ENCODE data around the gene VGLL4. TPM values are rescaled to one million over a fixed set of nuclear protein-coding genes. Genes with fewer than 3 reads are reported as not detected.
A peak's percentile ranks its signal among the peaks of the same experiment; 100 is the strongest.

VGLL4 gene
- total RNA-seq, 2 donors from 2014 or later, result 87.2 to 203 TPM

DNA sequence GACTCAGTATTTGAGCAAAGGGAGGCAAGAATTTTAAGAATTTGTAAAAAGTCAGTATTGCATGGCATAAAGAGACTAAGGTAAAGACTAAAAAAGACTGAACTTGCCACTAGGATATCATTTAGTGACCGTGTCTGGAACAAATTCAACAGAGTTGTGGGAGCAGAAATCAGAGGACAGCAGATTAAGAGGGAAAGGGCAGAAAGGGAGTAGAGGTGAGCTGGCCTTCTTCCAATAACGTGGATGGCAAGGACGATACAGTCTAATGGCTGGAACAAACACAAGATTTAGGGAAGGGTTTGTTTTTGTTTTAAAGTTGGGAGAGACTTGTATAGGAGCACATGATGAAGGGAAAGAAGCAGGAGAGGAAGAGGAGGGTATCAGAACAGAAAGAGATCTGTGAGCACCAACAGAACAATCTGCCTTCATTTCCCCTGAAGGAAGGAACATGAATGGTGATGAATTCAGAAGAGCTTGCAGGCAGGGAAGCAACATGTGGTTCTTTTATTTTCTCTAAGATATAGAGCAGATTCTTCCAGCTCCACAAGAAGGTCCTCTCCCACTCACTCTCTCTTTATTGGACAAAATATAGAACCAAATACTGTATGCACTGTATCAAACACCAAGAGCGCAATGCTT, 8.6 kb downstream of the VGLL4 start:
- TF ChIP-seq, protein P1, sequence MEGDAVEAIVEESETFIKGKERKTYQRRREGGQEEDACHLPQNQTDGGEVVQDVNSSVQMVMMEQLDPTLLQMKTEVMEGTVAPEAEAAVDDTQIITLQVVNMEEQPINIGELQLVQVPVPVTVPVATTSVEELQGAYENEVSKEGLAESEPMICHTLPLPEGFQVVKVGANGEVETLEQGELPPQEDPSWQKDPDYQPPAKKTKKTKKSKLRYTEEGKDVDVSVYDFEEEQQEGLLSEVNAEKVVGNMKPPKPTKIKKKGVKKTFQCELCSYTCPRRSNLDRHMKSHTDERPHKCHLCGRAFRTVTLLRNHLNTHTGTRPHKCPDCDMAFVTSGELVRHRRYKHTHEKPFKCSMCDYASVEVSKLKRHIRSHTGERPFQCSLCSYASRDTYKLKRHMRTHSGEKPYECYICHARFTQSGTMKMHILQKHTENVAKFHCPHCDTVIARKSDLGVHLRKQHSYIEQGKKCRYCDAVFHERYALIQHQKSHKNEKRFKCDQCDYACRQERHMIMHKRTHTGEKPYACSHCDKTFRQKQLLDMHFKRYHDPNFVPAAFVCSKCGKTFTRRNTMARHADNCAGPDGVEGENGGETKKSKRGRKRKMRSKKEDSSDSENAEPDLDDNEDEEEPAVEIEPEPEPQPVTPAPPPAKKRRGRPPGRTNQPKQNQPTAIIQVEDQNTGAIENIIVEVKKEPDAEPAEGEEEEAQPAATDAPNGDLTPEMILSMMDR (IDR thresholded peaks at IDR 0.05), result no peak
- TF ChIP-seq POLR2A (IDR thresholded peaks at IDR 0.05) (no peak), POLR2AphosphoS5 (IDR thresholded peaks at IDR 0.05) (no peak)
- no peaks in the 10 kb centered on the region for H3K27me3 ChIP-seq (replicated peaks; ENCODE audit: insufficient read depth)
- WGBS, result 42% methylated on average over 4 of the region's 4 CpGs
- no peak overlapping the region for H3K27ac ChIP-seq
- intact Hi-C loops (cut with DNase I), result loop anchor here (5.0 kb wide), 1 partner anchor 33 kb away; no protein-coding TSS in a partner anchor
- no peaks in the 10 kb centered on the region for H3K36me3 ChIP-seq
- DNase-seq (ENCODE audit: low spot score), result no peak
- H3K9me3 ChIP-seq, result no peaks in the 10 kb centered on the region
- H3K4me3 ChIP-seq, result no peak overlapping the region
- H3K4me1 ChIP-seq (replicated peaks), result peaks cover 13% of the 10 kb centered on the region

- H3K36me3 ChIP-seq, result no peaks in the 10 kb centered on the region
- intact Hi-C loops (cut with DNase I), result no loop called here
- TF ChIP-seq POLR2AphosphoS5 (IDR thresholded peaks at IDR 0.05), result no peak
- TF ChIP-seq POLR2A (IDR thresholded peaks at IDR 0.05), result no peak
- TF ChIP-seq, protein P1 (IDR thresholded peaks at IDR 0.05), result no peak
- peak overlapping the region in 1 of 2 donors; percentile 47 for H3K27ac ChIP-seq
- no peak overlapping the region for H3K4me3 ChIP-seq
- peaks cover 9% of the 10 kb centered on the region for H3K4me1 ChIP-seq (replicated peaks)
- no peak for DNase-seq (ENCODE audit: low spot score)
- 62% methylated on average over 11 of the region's 11 CpGs for WGBS
- H3K9me3 ChIP-seq, result no peaks in the 10 kb centered on the region
- H3K27me3 ChIP-seq (replicated peaks; ENCODE audit: insufficient read depth), result no peaks in the 10 kb centered on the region
Measured at GRCh38 chr3:11634081-11634635, 9.6 kb downstream of the VGLL4 start.

DNA sequence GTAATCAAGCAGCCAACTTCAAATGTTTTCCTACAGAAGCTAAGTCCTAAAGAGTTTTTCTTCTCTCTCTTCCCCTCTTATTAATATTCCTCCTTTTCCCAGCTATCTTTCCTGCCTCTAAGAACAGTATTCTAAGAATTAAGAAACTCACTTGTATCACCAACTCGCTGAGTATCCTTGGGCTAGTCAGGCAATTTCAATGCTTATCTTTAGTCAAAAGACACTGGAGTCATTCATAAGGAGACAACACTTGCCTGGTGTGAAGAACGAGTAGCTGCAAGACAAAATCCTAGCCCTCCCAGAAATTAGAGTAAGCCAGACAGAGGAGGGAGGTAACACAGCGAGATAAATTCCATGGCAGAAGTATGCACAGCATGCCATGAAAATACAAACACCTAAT, 10.7 kb downstream of the VGLL4 start:
- TF ChIP-seq, protein P1 (IDR thresholded peaks at IDR 0.05), result no peak
- TF ChIP-seq POLR2A (IDR thresholded peaks at IDR 0.05), result no peak
- TF ChIP-seq POLR2AphosphoS5 (IDR thresholded peaks at IDR 0.05), result no peak
- peak overlapping the region; percentile 46 to 47 for H3K27ac ChIP-seq
- DNase-seq (ENCODE audit: low spot score), result no peak
- no peaks in the 10 kb centered on the region for H3K36me3 ChIP-seq
- 45% methylated on average over 3 of the region's 3 CpGs for WGBS
- H3K4me3 ChIP-seq, result no peak overlapping the region
- H3K27me3 ChIP-seq (replicated peaks; ENCODE audit: insufficient read depth), result no peaks in the 10 kb centered on the region
- H3K9me3 ChIP-seq, result no peaks in the 10 kb centered on the region
- intact Hi-C loops (cut with DNase I), result no loop called here
- H3K4me1 ChIP-seq (replicated peaks), result peaks cover 3% of the 10 kb centered on the region

- 7% methylated on average over 2 of the region's 2 CpGs for WGBS
Measured at GRCh38 chr3:11632564-11632963, 11.2 kb downstream of the VGLL4 start.

More at GRCh38 chr3:11632564-11632963, 11.2 kb downstream of the VGLL4 start:
- TF ChIP-seq, protein P1 (IDR thresholded peaks at IDR 0.05), result no peak
- peak; percentile 73 for TF ChIP-seq POLR2AphosphoS5 (IDR thresholded peaks at IDR 0.05)
- Histone ChIP-seq H3K36me3 (no peaks in the 10 kb centered on the region), H3K27ac (peak overlapping the region; percentile 46 to 47), H3K4me3 (no peak overlapping the region), H3K9me3 (no peaks in the 10 kb centered on the region), H3K27me3 (replicated peaks; ENCODE audit: insufficient read depth) (no peaks in the 10 kb centered on the region), H3K4me1 (replicated peaks) (peaks cover 2% of the 10 kb centered on the region)
- intact Hi-C loops (cut with DNase I), result no loop called here
- no peak for DNase-seq (ENCODE audit: low spot score)

Data from prostate gland (tissue), 2 donors.